SK-N-MC (cell line): ENCODE measurements around the gene PNMA1.

Experiments
- EZH2 ChIP-seq: fragments of 200-600 bp; sonication (generic); IDR thresholded peaks from one replicate; pipeline ENCODE4 v1.6.1; 2017; ENCODE audit warnings: antibody characterized with exemption
- POLR2AphosphoS5 ChIP-seq: IDR thresholded peaks from 2 replicates; pipeline ENCODE4 v1.6.1; 2012; ENCODE audit warnings: mild to moderate bottlenecking, low read depth, low read length, borderline replicate concordance

GRCh38 chr14:73741876-73742519 lies 27.8 kb upstream of the PNMA1 start:
- no peak for TF ChIP-seq EZH2
- TF ChIP-seq POLR2AphosphoS5, result peak; percentile 64
